H1 (cell line): Measurements from ENCODE around the gene ACKR3. TPM values are rescaled to one million over a fixed set of nuclear protein-coding genes. Genes with fewer than 3 reads are reported as not detected.

Experiments used
- CTCF ChIA-PET: fragments of 300-600 bp; sonication (Branson Sonifier 250); formaldehyde crosslinking; loops from one replicate; lab custom pipeline; 2021; ENCODE audit not compliant: partially characterized antibody; lab: Charles Lee
- POLR2A ChIA-PET: fragments of 300-600 bp; sonication (Branson Sonifier 250); formaldehyde crosslinking; loops from one replicate; lab custom pipeline; 2021; ENCODE audit warnings: inconsistent platforms; ENCODE audit not compliant: partially characterized antibody; lab: Charles Lee
- DNase-seq, 2 experiments: peaks; one replicate each; pipeline versions ENCODE4 v3.0.0 to v3.0.0-alpha.2; 2010 to 2022; ENCODE audit warnings: low spot score in 2 of 2, low read depth in 1 of 2, mixed read lengths in 1 of 2
- FAIRE-seq: peaks from 2 replicates; lab custom pipeline; 2011; peaks lifted over from hg19 to GRCh38; lab: Jason Lieb, UNC
- H2AFZ ChIP-seq: 2 replicates; pipeline ENCODE4 v1.8.1; 2012; ENCODE audit warnings: low read length, inconsistent platforms
- H2AK5ac ChIP-seq: 2 replicates; pipeline ENCODE4 v1.6.1; 2013; ENCODE audit warnings: low read depth, low read length
- H2BK120ac ChIP-seq: replicated peaks from 2 replicates; pipeline ENCODE3; 2013; ENCODE audit warnings: low read depth, low read length, inconsistent platforms
- H2BK12ac ChIP-seq: 2 replicates; pipeline ENCODE4 v1.6.1; 2013; ENCODE audit warnings: low read depth, low read length
- H2BK15ac ChIP-seq: 2 replicates; pipeline ENCODE4 v1.6.1; 2013; ENCODE audit warnings: low read length
- H2BK20ac ChIP-seq: 2 replicates; pipeline ENCODE4 v1.6.1; 2013; ENCODE audit warnings: low read length
- H2BK5ac ChIP-seq: 2 replicates; pipeline ENCODE4 v1.6.1; 2013; ENCODE audit warnings: low read depth, low read length
- H3K14ac ChIP-seq: 2 replicates; pipeline ENCODE4 v1.6.1; 2013; ENCODE audit warnings: inconsistent platforms; ENCODE audit not compliant: insufficient read length
- H3K18ac ChIP-seq: 2 replicates; pipeline ENCODE4 v1.6.1; 2013; ENCODE audit warnings: low read length; ENCODE audit errors: extremely low read depth
- H3K23ac ChIP-seq: 2 replicates; pipeline ENCODE4 v1.6.1; 2013; ENCODE audit warnings: inconsistent platforms; ENCODE audit not compliant: insufficient read length
- H3K23me2 ChIP-seq: 2 replicates; pipeline ENCODE4 v1.6.1; 2013; ENCODE audit warnings: low read depth, low read length
- H3K27ac ChIP-seq: 2 replicates; pipeline ENCODE4 v1.6.1; 2011; ENCODE audit warnings: low read depth, low read length, inconsistent platforms
- H3K27me3 ChIP-seq, 4 experiments: replicated peaks in 1 of 4; 1 replicate in 1 of 4; 2 replicates in 3 of 4; pipeline versions ENCODE4 v1.6.1 to v1.8.1; 2011 to 2013; ENCODE audit warnings: low read length in 3 of 4, mild to moderate bottlenecking in 3 of 4, inconsistent platforms in 2 of 4, mixed read lengths in 2 of 4, moderate library complexity in 1 of 4; ENCODE audit not compliant: control insufficient read depth in 3 of 4, insufficient read depth in 3 of 4; ENCODE audit errors: extremely low read depth in 1 of 4
- H3K36me3 ChIP-seq, 4 experiments: 2 replicates each; pipeline versions ENCODE4 v1.6.1 to v1.8.1; 2011 to 2013; ENCODE audit warnings: mild to moderate bottlenecking in 4 of 4, low read length in 3 of 4, moderate library complexity in 2 of 4, control low read depth in 1 of 4, inconsistent platforms in 1 of 4; ENCODE audit not compliant: insufficient read depth in 4 of 4, control insufficient read depth in 2 of 4
- H3K4ac ChIP-seq: replicated peaks from 2 replicates; pipeline ENCODE3; 2013; ENCODE audit warnings: low read length, low read depth, mixed read lengths, inconsistent platforms; ENCODE audit not compliant: insufficient read length
- H3K4me1 ChIP-seq, 4 experiments: replicated peaks in 1 of 4; 1 replicate in 1 of 4; 2 replicates in 3 of 4; pipeline versions ENCODE4 v1.6.1 to v1.8.1; 2011 to 2013; ENCODE audit warnings: low read length in 3 of 4, inconsistent platforms in 2 of 4, mixed read lengths in 1 of 4; ENCODE audit not compliant: insufficient read depth in 4 of 4, control insufficient read depth in 3 of 4
- H3K4me2 ChIP-seq, 2 experiments: 2 replicates each; pipeline versions ENCODE4 v1.6.1 to v1.8.1; 2011 to 2013; ENCODE audit warnings: low read depth in 2 of 2, low read length in 2 of 2, control low read depth in 1 of 2, inconsistent platforms in 1 of 2, mild to moderate bottlenecking in 1 of 2; ENCODE audit not compliant: insufficient read depth in 1 of 2
- H3K4me3 ChIP-seq, 4 experiments: fragments of 200-600, 300-600 bp in 1 of 4; sonication (generic), shearing (Covaris generic), sonication (Bioruptor Twin) in 1 of 4; 2 replicates each; pipeline versions ENCODE4 v1.5.1 to v1.8.1; 2011 to 2016; ENCODE audit warnings: low read length in 4 of 4, low read depth in 3 of 4, control low read depth in 2 of 4, inconsistent platforms in 2 of 4, mild to moderate bottlenecking in 2 of 4, mixed read lengths in 1 of 4, moderate library complexity in 1 of 4; ENCODE audit not compliant: insufficient read depth in 2 of 4; ENCODE audit errors: extremely low read depth in 1 of 4
- H3K56ac ChIP-seq: replicated peaks from 2 replicates; pipeline ENCODE3; 2013; ENCODE audit warnings: low read depth, mild to moderate bottlenecking, mixed read lengths, low read length, inconsistent platforms; ENCODE audit not compliant: insufficient read length
- H3K79me1 ChIP-seq: 2 replicates; pipeline ENCODE4 v1.6.1; 2013; ENCODE audit warnings: low read depth, low read length, control low read depth
- H3K79me2 ChIP-seq, 2 experiments: 2 replicates each; pipeline versions ENCODE4 v1.6.1 to v1.8.1; 2012 to 2013; ENCODE audit warnings: low read length in 2 of 2, mild to moderate bottlenecking in 2 of 2, inconsistent platforms in 1 of 2; ENCODE audit not compliant: insufficient read depth in 2 of 2, control insufficient read depth in 1 of 2
- H3K9ac ChIP-seq, 4 experiments: replicated peaks in 1 of 4; 1 replicate in 1 of 4; 2 replicates in 3 of 4; pipeline versions ENCODE4 v1.6.1 to v1.8.1; 2011 to 2013; ENCODE audit warnings: low read depth in 3 of 4, low read length in 3 of 4, control low read depth in 2 of 4, mild to moderate bottlenecking in 2 of 4, moderate library complexity in 2 of 4, inconsistent platforms in 1 of 4; ENCODE audit errors: extremely low read depth in 1 of 4
- H3K9me3 ChIP-seq, 2 experiments: 2 replicates each; pipeline versions ENCODE4 v1.6.1 to v1.8.1; 2012 to 2013; ENCODE audit warnings: mild to moderate bottlenecking in 2 of 2, moderate library complexity in 2 of 2, control low read depth in 1 of 2, inconsistent platforms in 1 of 2, low read depth in 1 of 2, low read length in 1 of 2, mixed read lengths in 1 of 2; ENCODE audit not compliant: insufficient read depth in 2 of 2
- H4K20me1 ChIP-seq, 2 experiments: replicated peaks in 1 of 2; 2 replicates each; pipeline versions ENCODE3 to v1.8.1; 2011 to 2013; ENCODE audit warnings: inconsistent platforms in 2 of 2, low read length in 2 of 2, mild to moderate bottlenecking in 1 of 2; ENCODE audit not compliant: insufficient read depth in 2 of 2, control insufficient read depth in 1 of 2
- H4K5ac ChIP-seq: 2 replicates; pipeline ENCODE4 v1.6.1; 2013; ENCODE audit warnings: low read length, low read depth, mixed read lengths, inconsistent platforms; ENCODE audit not compliant: insufficient read length
- H4K8ac ChIP-seq: 2 replicates; pipeline ENCODE4 v1.8.0; 2013; ENCODE audit warnings: mild to moderate bottlenecking, moderate library complexity, low read length, inconsistent platforms; ENCODE audit not compliant: insufficient read depth; ENCODE audit errors: extremely low read depth
- H4K91ac ChIP-seq: replicated peaks from 2 replicates; pipeline ENCODE3; 2013; ENCODE audit warnings: low read length, mixed read lengths, inconsistent platforms; ENCODE audit not compliant: insufficient read length
- CBX5 ChIP-seq: fragments of 300-800, 300-1000 bp; sonication (generic); IDR thresholded peaks from 2 replicates; pipeline ENCODE4 v1.7.1; 2016; ENCODE audit warnings: antibody characterized with exemption, low read length, low read depth
- WGBS, 2 experiments: shearing (Covaris generic) in 1 of 2; methylation state at CpG; one replicate each; pipeline versions ENCODE4 v1.1.6 to v1.1.7; 2013 to 2015; ENCODE audit warnings: low lambda C conversion rate in 2 of 2, mixed read lengths in 2 of 2, inconsistent platforms in 1 of 2, low coverage in 1 of 2, missing lambda C conversion rate in 1 of 2; ENCODE audit not compliant: insufficient replicate concordance in 2 of 2, insufficient coverage in 1 of 2, insufficient read length in 1 of 2; ENCODE audit errors: extremely low coverage in 1 of 2, missing lambda C conversion rate in 1 of 2; 5-methylcytosine and 5-hydroxymethylcytosine counted together
- polyA plus RNA-seq, 7 experiments: library from polyadenylated mRNA; depleted of rRNA in 3 of 7; stranded (reverse) in 5 of 7; unstranded in 2 of 7; fragments of >200 nt in 5 of 7; fragments of 200-250 nt in 2 of 7; gene quantifications; 1 replicate in 5 of 7; 2 replicates in 1 of 7; 4 replicates in 1 of 7; pipeline versions ENCODE4 v1.2.1 to v1.2.3, GENCODE V29; 2011 to 2013; ENCODE audit warnings: missing spikeins in 2 of 7, mixed read lengths in 2 of 7
- total RNA-seq: library from RNA; stranded (reverse); fragmentation: NEBNext Ultra II Directional; extraction: Animal tissue kit (Norgen Biotek cat#: 25700); gene quantifications from 2 replicates; pipeline ENCODE4 v1.2.1, GENCODE V29; 2021

Gene ACKR3
- total and polyA plus RNA-seq, 2 of the 8 experiments (the other 6 are each of a cell fraction or from before 2014, with no cell fraction given): 1.4 to 24.4 TPM

DNA sequence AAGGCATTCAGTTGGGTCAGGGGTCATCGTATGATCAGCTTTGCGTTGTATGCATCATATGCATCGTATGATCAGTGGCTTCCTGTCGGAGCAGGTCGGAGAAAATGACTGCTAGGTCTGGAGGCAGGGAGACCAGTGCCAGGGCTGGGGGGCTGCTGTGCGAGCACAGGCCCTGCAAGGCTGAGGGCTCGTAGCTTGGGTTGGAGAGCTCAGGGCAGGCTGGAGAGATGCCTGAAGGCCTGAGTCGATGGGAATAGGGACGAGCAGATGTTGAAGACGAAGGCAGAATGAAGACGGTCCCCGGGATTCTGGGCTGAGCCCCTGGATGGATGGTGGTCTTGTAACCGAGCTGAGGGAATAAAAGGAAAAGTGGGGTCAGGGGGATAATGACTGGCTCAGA lies 25.3 kb upstream of the ACKR3 start:
- H3K79me1 ChIP-seq: no peaks in the 10 kb centered on the region
- FAIRE-seq (no peak), DNase-seq (no peak)
- H3K56ac ChIP-seq: no peak overlapping the region
- H3K36me3 ChIP-seq: no peaks in the 10 kb centered on the region
- H2AFZ ChIP-seq: no peak overlapping the region
- H3K23me2 ChIP-seq: no peaks in the 10 kb centered on the region
- H4K5ac ChIP-seq: no peak overlapping the region
- no peak overlapping the region for H4K8ac ChIP-seq
- H3K4ac ChIP-seq: no peak overlapping the region
- no peak overlapping the region for H2BK5ac ChIP-seq
- no peak overlapping the region for H3K4me3 ChIP-seq
- no peak overlapping the region for H2BK12ac ChIP-seq
- no peak overlapping the region for H4K91ac ChIP-seq
- no peaks in the 10 kb centered on the region for H3K79me2 ChIP-seq
- H3K4me1 ChIP-seq: no peaks in the 10 kb centered on the region
- WGBS, 2 experiments: 91% methylated on average over 13 of the region's 13 CpGs; no CpG with 5 or more reads in 1 of the 2 experiments
- H3K9ac ChIP-seq: no peak overlapping the region
- TF ChIP-seq CBX5: no peak
- H3K27ac ChIP-seq: no peak overlapping the region
- H3K27me3 ChIP-seq: no peaks in the 10 kb centered on the region
- no peak overlapping the region for H3K4me2 ChIP-seq
- no peak overlapping the region for H2AK5ac ChIP-seq
- no peak overlapping the region for H3K14ac ChIP-seq
- H2BK120ac ChIP-seq: no peak overlapping the region
- ChIA-PET CTCF (interaction anchor here (0.9 kb wide), 1 partner anchor 24 kb away, joined by 3 read pairs; no protein-coding TSS in a partner anchor), POLR2A (no interaction called here)
- H4K20me1 ChIP-seq: no peaks in the 10 kb centered on the region
- no peaks in the 10 kb centered on the region for H3K9me3 ChIP-seq
- H3K23ac ChIP-seq: no peak overlapping the region
- no peak overlapping the region for H2BK15ac ChIP-seq
- no peak overlapping the region for H2BK20ac ChIP-seq
- H3K18ac ChIP-seq: no peak overlapping the region
